Stomach (tissue), 4 donors: Measurements from ENCODE around the gene ACSS2.

Experiments used
- CTCF ChIP-seq, 7 experiments: fragments of 450-650 bp in 4 of 7; fragments of 200-600 bp in 3 of 7; sonication (generic) in 3 of 7; IDR thresholded peaks; one replicate each; pipeline ENCODE4 v1.5.1; 2016 to 2019; ENCODE audit warnings: antibody characterized with exemption in 7 of 7, control low read depth in 2 of 7, mild to moderate bottlenecking in 1 of 7
- EP300 ChIP-seq: sonication (generic); formaldehyde crosslinking; IDR thresholded peaks from one replicate; pipeline ENCODE4 v1.6.1; 2017; ENCODE audit warnings: antibody characterized with exemption
- POLR2A ChIP-seq, 4 donors: fragments of 450-650 bp; IDR thresholded peaks; one replicate each; pipeline ENCODE4 v1.6.1; 2016; ENCODE audit warnings: antibody characterized with exemption in 4 of 4, control low read depth in 2 of 4, mild to moderate bottlenecking in 1 of 4, moderate library complexity in 1 of 4
- POLR2AphosphoS5 ChIP-seq, 3 donors: sonication (generic); formaldehyde crosslinking; IDR thresholded peaks; one replicate each; pipeline ENCODE4 v1.6.1; 2016; ENCODE audit warnings: antibody characterized with exemption in 3 of 3

- TF ChIP-seq CTCF (IDR thresholded peaks at IDR 0.05) (no peak), EP300 (no peak), POLR2A (IDR thresholded peaks at IDR 0.05) (no peak), POLR2AphosphoS5 (IDR thresholded peaks at IDR 0.05) (no peak)
These were observed 50.2 kb downstream of the ACSS2 start for GRCh38 chr20:34926581-34926980.
